ENCODE data around the gene LRP2. TPM values are rescaled to one million over a fixed set of nuclear protein-coding genes. Genes with fewer than 3 reads are reported as not detected.

The LRP2 gene
- total RNA-seq, 1 donor from 2014 or later, result 1.00 TPM

- Histone ChIP-seq H3K27ac (ENCODE audit: low read depth, low read length) (no peak overlapping the region), H3K4me2 (ENCODE audit: low read length) (peak overlapping the region; percentile 88), H4K20me1 (ENCODE audit: insufficient read depth, low read length) (no peaks in the 10 kb centered on the region), H3K79me2 (ENCODE audit: insufficient read depth, low read length) (no peaks in the 10 kb centered on the region), H3K4me1 (ENCODE audit: insufficient read depth, low read length) (peaks cover 33% of the 10 kb centered on the region), H3K9me3 (ENCODE audit: insufficient read depth, low read depth, low read length) (no peaks in the 10 kb centered on the region), H3K9ac (ENCODE audit: low read length) (no peak overlapping the region), H3K36me3 (ENCODE audit: insufficient read depth, low read length) (no peaks in the 10 kb centered on the region), H2AFZ (ENCODE audit: low read depth, low read length) (peak overlapping the region; percentile 69), H3K4me3 (ENCODE audit: insufficient read depth, low read depth, low read length) (peak overlapping the region; percentile 21), H3K27me3 (ENCODE audit: insufficient read depth, low read length) (peaks cover 56% of the 10 kb centered on the region)
- H3K27ac Mint-ChIP-seq (ENCODE audit: unreplicated experiment), result no peak overlapping the region
- peaks cover 6% of the 10 kb centered on the region for H3K4me1 Mint-ChIP-seq (ENCODE audit: low read depth, unreplicated experiment)
- peak overlapping the region; percentile 20 for H3K4me3 Mint-ChIP-seq (ENCODE audit: unreplicated experiment)
- TF ChIP-seq EZH2 (IDR thresholded peaks at IDR 0.05; ENCODE audit: insufficient read depth, low read length) (peak; percentile 35), CTCF (IDR thresholded peaks at IDR 0.05; ENCODE audit: insufficient read depth, low read depth, low read length) (no peak)
- FAIRE-seq (no peak), DNase-seq (ENCODE audit: low read depth) (no peak)
- no peaks in the 10 kb centered on the region for H3K36me3 Mint-ChIP-seq (ENCODE audit: low read depth, unreplicated experiment)
- peaks cover 37% of the 10 kb centered on the region for H3K27me3 Mint-ChIP-seq (ENCODE audit: low read depth, unreplicated experiment)
- no peaks in the 10 kb centered on the region for H3K9me3 Mint-ChIP-seq (ENCODE audit: unreplicated experiment)
Measured at GRCh38 chr2:169361706-169362117, 622 bp downstream of the LRP2 start.

GRCh38 chr2:169360984-169361705 is 1.2 kb downstream of the LRP2 start:
- no peaks in the 10 kb centered on the region for H4K20me1 ChIP-seq (ENCODE audit: insufficient read depth, low read length)
- H3K9ac ChIP-seq (ENCODE audit: low read length), result no peak overlapping the region
- TF ChIP-seq EZH2 (IDR thresholded peaks at IDR 0.05; ENCODE audit: insufficient read depth, low read length), result no peak
- no peak overlapping the region for H3K27ac ChIP-seq (ENCODE audit: low read depth, low read length)
- peaks cover 59% of the 10 kb centered on the region for H3K27me3 ChIP-seq (ENCODE audit: insufficient read depth, low read length)
- H3K4me1 Mint-ChIP-seq (ENCODE audit: low read depth, unreplicated experiment), result peaks cover 6% of the 10 kb centered on the region
- no peaks in the 10 kb centered on the region for H3K36me3 ChIP-seq (ENCODE audit: insufficient read depth, low read length)
- H3K79me2 ChIP-seq (ENCODE audit: insufficient read depth, low read length), result no peaks in the 10 kb centered on the region
- peaks cover 37% of the 10 kb centered on the region for H3K27me3 Mint-ChIP-seq (ENCODE audit: low read depth, unreplicated experiment)
- H3K4me3 ChIP-seq (ENCODE audit: insufficient read depth, low read depth, low read length), result peak overlapping the region; percentile 21
- peak overlapping the region; percentile 18 for H2AFZ ChIP-seq (ENCODE audit: low read depth, low read length)
- no peaks in the 10 kb centered on the region for H3K9me3 Mint-ChIP-seq (ENCODE audit: unreplicated experiment)
- FAIRE-seq (no peak), DNase-seq (ENCODE audit: low read depth) (no peak)
- peak overlapping the region; percentile 88 for H3K4me2 ChIP-seq (ENCODE audit: low read length)
- H3K27ac Mint-ChIP-seq (ENCODE audit: unreplicated experiment), result no peak overlapping the region
- H3K9me3 ChIP-seq (ENCODE audit: insufficient read depth, low read depth, low read length), result no peaks in the 10 kb centered on the region
- peak overlapping the region; percentile 20 for H3K4me3 Mint-ChIP-seq (ENCODE audit: unreplicated experiment)
- H3K36me3 Mint-ChIP-seq (ENCODE audit: low read depth, unreplicated experiment), result no peaks in the 10 kb centered on the region
- H3K4me1 ChIP-seq (ENCODE audit: insufficient read depth, low read length), result peaks cover 33% of the 10 kb centered on the region

- FAIRE-seq, result no peak
Measured at GRCh38 chr2:169358016-169358415, 4.3 kb downstream of the LRP2 start.

More at GRCh38 chr2:169358016-169358415, 4.3 kb downstream of the LRP2 start:
- no peak overlapping the region for H3K9ac ChIP-seq (ENCODE audit: low read length)
- no peaks in the 10 kb centered on the region for H3K79me2 ChIP-seq (ENCODE audit: insufficient read depth, low read length)
- H3K4me1 Mint-ChIP-seq (ENCODE audit: low read depth, unreplicated experiment), result peaks cover 4% of the 10 kb centered on the region
- no peaks in the 10 kb centered on the region for H3K36me3 Mint-ChIP-seq (ENCODE audit: low read depth, unreplicated experiment)
- H3K27ac Mint-ChIP-seq (ENCODE audit: unreplicated experiment), result no peak overlapping the region
- no peaks in the 10 kb centered on the region for H3K9me3 ChIP-seq (ENCODE audit: insufficient read depth, low read depth, low read length)
- H3K9me3 Mint-ChIP-seq (ENCODE audit: unreplicated experiment), result no peaks in the 10 kb centered on the region
- H2AFZ ChIP-seq (ENCODE audit: low read depth, low read length), result no peak overlapping the region
- TF ChIP-seq CTCF (IDR thresholded peaks at IDR 0.05; ENCODE audit: insufficient read depth, low read depth, low read length) (no peak), EZH2 (IDR thresholded peaks at IDR 0.05; ENCODE audit: insufficient read depth, low read length) (no peak)
- H3K4me2 ChIP-seq (ENCODE audit: low read length), result no peak overlapping the region
- peaks cover 15% of the 10 kb centered on the region for H3K4me1 ChIP-seq (ENCODE audit: insufficient read depth, low read length)
- no peaks in the 10 kb centered on the region for H4K20me1 ChIP-seq (ENCODE audit: insufficient read depth, low read length)
- no peaks in the 10 kb centered on the region for H3K36me3 ChIP-seq (ENCODE audit: insufficient read depth, low read length)
- H3K27ac ChIP-seq (ENCODE audit: low read depth, low read length), result no peak overlapping the region
- peaks cover 44% of the 10 kb centered on the region for H3K27me3 ChIP-seq (ENCODE audit: insufficient read depth, low read length)
- no peak for DNase-seq (ENCODE audit: low read depth)
- no peak overlapping the region for H3K4me3 ChIP-seq (ENCODE audit: insufficient read depth, low read depth, low read length)
- H3K4me3 Mint-ChIP-seq (ENCODE audit: unreplicated experiment), result no peak overlapping the region
- peaks cover 32% of the 10 kb centered on the region for H3K27me3 Mint-ChIP-seq (ENCODE audit: low read depth, unreplicated experiment)

Measured in astrocyte (in vitro differentiated cells and primary cell).